ENCODE results near the gene ADORA3. TPM values are rescaled to one million over a fixed set of nuclear protein-coding genes. Genes with fewer than 3 reads are reported as not detected.

The ADORA3 gene
- total RNA-seq, 1 donor from 2014 or later: not detected

- no peaks in the 10 kb centered on the region for H3K36me3 Mint-ChIP-seq
- Histone ChIP-seq H3K27ac (no peak overlapping the region), H3K36me3 (no peaks in the 10 kb centered on the region), H3K4me2 (no peak overlapping the region), H3K9ac (no peak overlapping the region), H3K4me1 (no peaks in the 10 kb centered on the region), H3K4me3 (no peak overlapping the region), H3K79me2 (ENCODE audit: low read depth) (no peaks in the 10 kb centered on the region), H2AFZ (replicated peaks) (no peak overlapping the region), H4K20me1 (ENCODE audit: low read depth) (no peaks in the 10 kb centered on the region), H3F3A (ENCODE audit: low read depth) (no peaks in the 10 kb centered on the region), H3K27me3 (no peaks in the 10 kb centered on the region), H3K9me3 (ENCODE audit: low read depth) (no peaks in the 10 kb centered on the region)
- H3K4me3 Mint-ChIP-seq: no peak overlapping the region
- no peak for DNase-seq (ENCODE audit: low spot score)
- H3K9me3 Mint-ChIP-seq: no peaks in the 10 kb centered on the region
- TF ChIP-seq CTCF (IDR thresholded peaks at IDR 0.05) (no peak), EZH2 (IDR thresholded peaks at IDR 0.05) (no peak), EZH2phosphoT487 (IDR thresholded peaks at IDR 0.05) (no peak)
- H3K4me1 Mint-ChIP-seq: no peaks in the 10 kb centered on the region
- no peak overlapping the region for H3K27ac Mint-ChIP-seq
- no peaks in the 10 kb centered on the region for H3K27me3 Mint-ChIP-seq (ENCODE audit: insufficient read depth, low read depth)
Observed at GRCh38 chr1:111469539-111469938, 33.9 kb downstream of the ADORA3 start.

GRCh38 chr1:111468717-111469100 lies 34.7 kb downstream of the ADORA3 start:
- Histone ChIP-seq H3K4me2 (no peak overlapping the region), H3K27ac (no peak overlapping the region), H3F3A (ENCODE audit: low read depth) (no peaks in the 10 kb centered on the region), H3K36me3 (no peaks in the 10 kb centered on the region), H3K79me2 (ENCODE audit: low read depth) (no peaks in the 10 kb centered on the region), H3K4me1 (no peaks in the 10 kb centered on the region), H3K27me3 (no peaks in the 10 kb centered on the region), H3K9ac (no peak overlapping the region), H4K20me1 (ENCODE audit: low read depth) (no peaks in the 10 kb centered on the region), H2AFZ (replicated peaks) (no peak overlapping the region), H3K4me3 (no peak overlapping the region), H3K9me3 (ENCODE audit: low read depth) (no peaks in the 10 kb centered on the region)
- Mint-ChIP-seq H3K4me1 (no peaks in the 10 kb centered on the region), H3K9me3 (no peaks in the 10 kb centered on the region), H3K27me3 (ENCODE audit: insufficient read depth, low read depth) (no peaks in the 10 kb centered on the region), H3K36me3 (no peaks in the 10 kb centered on the region), H3K27ac (no peak overlapping the region), H3K4me3 (no peak overlapping the region)
- no peak for TF ChIP-seq EZH2phosphoT487 (IDR thresholded peaks at IDR 0.05)
- no peak for TF ChIP-seq CTCF (IDR thresholded peaks at IDR 0.05)
- TF ChIP-seq EZH2 (IDR thresholded peaks at IDR 0.05): no peak
- DNase-seq (ENCODE audit: low spot score): no peak

GRCh38 chr1:111467865-111468716 lies 35.3 kb downstream of the ADORA3 start:
- Histone ChIP-seq H3K4me2 (no peak overlapping the region), H4K20me1 (ENCODE audit: low read depth) (no peaks in the 10 kb centered on the region), H3K27ac (no peak overlapping the region), H3K9ac (no peak overlapping the region), H3K79me2 (ENCODE audit: low read depth) (no peaks in the 10 kb centered on the region), H3K27me3 (no peaks in the 10 kb centered on the region), H3K36me3 (no peaks in the 10 kb centered on the region), H3K4me1 (no peaks in the 10 kb centered on the region), H3F3A (ENCODE audit: low read depth) (no peaks in the 10 kb centered on the region), H3K9me3 (ENCODE audit: low read depth) (no peaks in the 10 kb centered on the region), H2AFZ (replicated peaks) (no peak overlapping the region), H3K4me3 (no peak overlapping the region)
- Mint-ChIP-seq H3K27ac (no peak overlapping the region), H3K27me3 (ENCODE audit: insufficient read depth, low read depth) (no peaks in the 10 kb centered on the region), H3K4me3 (no peak overlapping the region), H3K4me1 (no peaks in the 10 kb centered on the region), H3K9me3 (no peaks in the 10 kb centered on the region), H3K36me3 (no peaks in the 10 kb centered on the region)
- no peak for DNase-seq (ENCODE audit: low spot score)
- no peak for TF ChIP-seq EZH2 (IDR thresholded peaks at IDR 0.05)
- no peak for TF ChIP-seq EZH2phosphoT487 (IDR thresholded peaks at IDR 0.05)
- TF ChIP-seq CTCF (IDR thresholded peaks at IDR 0.05): no peak
